Spleen (tissue), 11 donors: ENCODE results near the gene SYNGAP1. TPM values are rescaled to one million over a fixed set of nuclear protein-coding genes. Genes with fewer than 3 reads are reported as not detected.

Experiments used
- DNase-seq: peaks from one replicate; pipeline ENCODE4 v3.0.0-alpha.2; 2020
- H3K27ac ChIP-seq, 8 donors: fragments of 200-600 bp; sonication (generic) in 7 of 8; 1 replicate in 4 of 8; 2 replicates in 4 of 8; pipeline versions ENCODE4 v1.5.0 to v1.8.0; 2016 to 2021; ENCODE audit warnings: inconsistent platforms in 4 of 8, mild to moderate bottlenecking in 4 of 8, moderate library complexity in 1 of 8
- H3K27me3 ChIP-seq, 7 donors: fragments of 200-600 bp; sonication (generic) in 6 of 7; replicated peaks in 1 of 7; 1 replicate in 4 of 7; 2 replicates in 3 of 7; pipeline versions ENCODE4 v1.5.0 to v1.8.0; 2016 to 2021; ENCODE audit warnings: inconsistent platforms in 3 of 7, mild to moderate bottlenecking in 1 of 7
- H3K36me3 ChIP-seq, 6 donors: fragments of 200-600 bp; sonication (generic) in 5 of 6; 1 replicate in 4 of 6; 2 replicates in 2 of 6; pipeline versions ENCODE4 v1.5.0 to v1.8.0; 2016 to 2021; ENCODE audit warnings: inconsistent platforms in 2 of 6
- H3K4me1 ChIP-seq, 6 donors: fragments of 200-600 bp; sonication (generic) in 5 of 6; 1 replicate in 3 of 6; 2 replicates in 3 of 6; pipeline versions ENCODE4 v1.5.0 to v1.8.0; 2016 to 2021; ENCODE audit warnings: inconsistent platforms in 3 of 6
- H3K4me3 ChIP-seq, 8 donors: fragments of 200-600 bp; sonication (generic) in 7 of 8; 1 replicate in 4 of 8; 2 replicates in 4 of 8; pipeline versions ENCODE4 v1.5.0 to v1.8.0; 2016 to 2021; ENCODE audit warnings: inconsistent platforms in 4 of 8, mild to moderate bottlenecking in 4 of 8, moderate library complexity in 2 of 8
- H3K9me3 ChIP-seq, 8 donors: fragments of 200-600 bp; sonication (generic) in 7 of 8; 1 replicate in 4 of 8; 2 replicates in 4 of 8; pipeline versions ENCODE4 v1.5.0 to v1.8.0; 2016 to 2021; ENCODE audit warnings: inconsistent platforms in 4 of 8
- CTCF ChIP-seq, 11 experiments: fragments of 200-600 bp in 7 of 11; fragments of 450-650 bp in 4 of 11; sonication (generic) in 4 of 11; IDR thresholded peaks in 8 of 11; conservative IDR thresholded peaks in 3 of 11; 1 replicate in 7 of 11; 2 replicates in 4 of 11; pipeline versions ENCODE4 v1.4.0 to v1.8.0; 2016 to 2021; ENCODE audit warnings: antibody characterized with exemption in 11 of 11, inconsistent platforms in 4 of 11, mild to moderate bottlenecking in 1 of 11
- intact Hi-C: fragments of 100-400 bp; cut with DNase I; formaldehyde crosslinking; loops from one replicate; pipeline ENCODE4 v1.15.0; 2023; ENCODE audit warnings: low total_unique reads
- microRNA-seq, 3 donors: library from miRNA; unstranded; fragments of <30 nt; microRNA quantifications; one replicate each; pipeline versions ENCODE4 to v1.1.0, GENCODE V29; 2019 to 2020
- polyA plus RNA-seq, 3 donors: library from polyadenylated mRNA; stranded (reverse); fragments of 200-250 nt; gene quantifications; one replicate each; pipeline ENCODE4 v1.2.1, GENCODE V29; 2013
- small RNA-seq, 4 donors: library from RNA; depleted of rRNA; stranded (forward); fragments of <200 nt; gene quantifications; one replicate each; pipeline ENCODE3, GENCODE V24; 2016
- total RNA-seq, 7 donors: library from RNA; depleted of rRNA in 3 of 7; stranded (reverse); fragments of >200 nt in 3 of 7; fragmentation: NEBNext Ultra II Directional in 4 of 7; extraction: Animal tissue kit (Norgen Biotek cat#: 25700) in 4 of 7; gene quantifications; one replicate each; pipeline versions ENCODE4 v1.1.0 to v1.2.1, GENCODE V29; 2016 to 2021
- donor health status: healthy with polysubstance abuse.
- donor health status: DM: no; HTN: no; CAD: no; lungs with moderate emphysema.
- donor health status: DM: no; HTN: no; CAD: no.
- donor health status: Bipolar disorder and iron deficiency.
- donor health status: healthy.
- donor health status: DM: no; HTN: no; CAD: no.
- donor health status: DM: yes; HTN: yes; CAD: no.

Gene SYNGAP1
- total and polyA plus RNA-seq, 10 donors: 3.6 to 30.8 (median 23.9) TPM

GRCh38 chr6:33504486-33504885 lies 84.6 kb downstream of the SYNGAP1 start:
- no peak for TF ChIP-seq CTCF (IDR thresholded peaks at IDR 0.05 in 8 of 11, conservative IDR thresholded peaks at IDR 0.05 in 3 of 11)
- Histone ChIP-seq H3K9me3 (no peaks in the 10 kb centered on the region), H3K27me3 (peaks cover 0 to 5% (median 0%) of the 10 kb centered on the region in 7 donors), H3K4me1 (peaks cover 0 to 14% (median 11%) of the 10 kb centered on the region in 6 donors), H3K27ac (no peak overlapping the region), H3K4me3 (no peak overlapping the region), H3K36me3 (no peaks in the 10 kb centered on the region)
- no peak for DNase-seq
- intact Hi-C loops: no loop called here

Small RNA genes lying within 50 kb of the gene (microRNA-seq; reads per million reads assigned to microRNA genes)
- 0 reads per million in 3 donors for gene MIR5004

Small RNA genes lying within 50 kb of the gene (small RNA-seq; reads per million reads assigned to genes)
- gene RPL35AP4 (0 reads per million in 4 donors), gene ZBTB9 (0 reads per million in 4 donors)

Other genes starting within 250 kb of the SYNGAP1 start
- 1 to 10 TPM in 6 of 7 donors, under 1 TPM in 1; 0.79 to 2.4 (median 1.3) TPM for gene COL11A2, start 227.6 kb upstream of the SYNGAP1 start, total RNA-seq
- 1 to 10 TPM in 2 of 3 donors, under 1 TPM in 1; 0.68 to 2.2 (median 1.8) TPM for gene COL11A2, start 227.6 kb upstream of the SYNGAP1 start, polyA plus RNA-seq
- gene RXRB, start 219.4 kb upstream of the SYNGAP1 start, total RNA-seq: 10 to 100 TPM; 30.9 to 66.8 (median 54.2) TPM
- 10 to 100 TPM; 29.1 to 72.4 (median 53.0) TPM for gene RXRB, start 219.4 kb upstream of the SYNGAP1 start, polyA plus RNA-seq
- 10 to 100 TPM; 42.8 to 58.7 (median 48.8) TPM for gene SLC39A7, start 219.2 kb upstream of the SYNGAP1 start, total RNA-seq
- gene SLC39A7, start 219.2 kb upstream of the SYNGAP1 start, polyA plus RNA-seq: 10 to 100 TPM; 28.8 to 42.3 (median 33.8) TPM
- 10 to 100 TPM in 5 of 7 donors, 1 to 10 TPM in 2; 8.7 to 20.1 (median 14.9) TPM for gene HSD17B8, start 215.4 kb upstream of the SYNGAP1 start, total RNA-seq
- gene HSD17B8, start 215.4 kb upstream of the SYNGAP1 start, polyA plus RNA-seq: 10 to 100 TPM; 15.8 to 24.1 (median 16.5) TPM
- gene RING1, start 211.6 kb upstream of the SYNGAP1 start, total RNA-seq: 10 to 100 TPM; 13.4 to 37.8 (median 29.6) TPM
- 10 to 100 TPM; 29.2 to 42.3 (median 32.5) TPM for gene RING1, start 211.6 kb upstream of the SYNGAP1 start, polyA plus RNA-seq
- gene VPS52, start 148.2 kb upstream of the SYNGAP1 start, total RNA-seq: 10 to 100 TPM; 51.0 to 87.7 (median 59.1) TPM
- gene VPS52, start 148.2 kb upstream of the SYNGAP1 start, polyA plus RNA-seq: 10 to 100 TPM; 31.7 to 51.0 (median 48.5) TPM
- 1,000 to 10,000 TPM; 1,471 to 2,906 (median 2,449) TPM for gene RPS18, start 148.0 kb upstream of the SYNGAP1 start, total RNA-seq
- over 10,000 TPM in 2 of 3 donors, 1,000 to 10,000 TPM in 1; 8,573 to 17,605 (median 14,270) TPM for gene RPS18, start 148.0 kb upstream of the SYNGAP1 start, polyA plus RNA-seq
- gene B3GALT4, start 142.9 kb upstream of the SYNGAP1 start, total RNA-seq: 10 to 100 TPM; 17.6 to 31.6 (median 27.1) TPM
- gene B3GALT4, start 142.9 kb upstream of the SYNGAP1 start, polyA plus RNA-seq: 10 to 100 TPM; 11.5 to 17.7 (median 13.5) TPM
- 10 to 100 TPM; 30.5 to 53.1 (median 43.6) TPM for gene WDR46, start 130.8 kb upstream of the SYNGAP1 start, total RNA-seq
- 100 to 1,000 TPM in 1 of 3 donors, 10 to 100 TPM in 2; 52.6 to 101 (median 96.1) TPM for gene WDR46, start 130.8 kb upstream of the SYNGAP1 start, polyA plus RNA-seq
- 10 to 100 TPM; 11.3 to 35.7 (median 26.5) TPM for gene PFDN6, start 130.5 kb upstream of the SYNGAP1 start, total RNA-seq
- gene PFDN6, start 130.5 kb upstream of the SYNGAP1 start, polyA plus RNA-seq: 100 to 1,000 TPM; 150 to 169 (median 158) TPM
- gene RGL2, start 121.1 kb upstream of the SYNGAP1 start, total RNA-seq: 100 to 1,000 TPM; 123 to 212 (median 146) TPM
- 100 to 1,000 TPM in 2 of 3 donors, 10 to 100 TPM in 1; 73.3 to 180 (median 133) TPM for gene RGL2, start 121.1 kb upstream of the SYNGAP1 start, polyA plus RNA-seq
- 100 to 1,000 TPM; 238 to 292 (median 285) TPM for gene TAPBP, start 106.0 kb upstream of the SYNGAP1 start, total RNA-seq
- 100 to 1,000 TPM in 1 of 3 donors, 10 to 100 TPM in 2; 42.6 to 101 (median 81.6) TPM for gene TAPBP, start 106.0 kb upstream of the SYNGAP1 start, polyA plus RNA-seq
- 10 to 100 TPM; 16.1 to 27.2 (median 20.1) TPM for gene ZBTB22, start 102.3 kb upstream of the SYNGAP1 start, total RNA-seq
- gene ZBTB22, start 102.3 kb upstream of the SYNGAP1 start, polyA plus RNA-seq: 10 to 100 TPM; 10.8 to 19.8 (median 15.4) TPM
- 10 to 100 TPM; 47.6 to 76.3 (median 67.9) TPM for gene DAXX, start 97.1 kb upstream of the SYNGAP1 start, total RNA-seq
- 10 to 100 TPM; 47.8 to 59.3 (median 54.0) TPM for gene DAXX, start 97.1 kb upstream of the SYNGAP1 start, polyA plus RNA-seq
- gene KIFC1, start 28.2 kb upstream of the SYNGAP1 start, total RNA-seq: 1 to 10 TPM; 1.2 to 9.2 (median 6.6) TPM
- 10 to 100 TPM in 1 of 3 donors, 1 to 10 TPM in 2; 1.3 to 11.3 (median 3.7) TPM for gene KIFC1, start 28.2 kb upstream of the SYNGAP1 start, polyA plus RNA-seq
- gene PHF1, start 9.1 kb upstream of the SYNGAP1 start, total RNA-seq: 100 to 1,000 TPM in 3 of 7 donors, 10 to 100 TPM in 4; 83.0 to 133 (median 93.6) TPM
- gene PHF1, start 9.1 kb upstream of the SYNGAP1 start, polyA plus RNA-seq: 100 to 1,000 TPM in 2 of 3 donors, 10 to 100 TPM in 1; 89.3 to 181 (median 171) TPM
- gene CUTA, start 2.0 kb upstream of the SYNGAP1 start, total RNA-seq: 100 to 1,000 TPM; 113 to 149 (median 130) TPM
- 100 to 1,000 TPM; 198 to 225 (median 206) TPM for gene CUTA, start 2.0 kb upstream of the SYNGAP1 start, polyA plus RNA-seq
- gene ZBTB9, start 34.5 kb downstream of the SYNGAP1 start, total RNA-seq: 1 to 10 TPM; 4.4 to 8.4 (median 6.1) TPM
- 1 to 10 TPM; 3.6 to 5.3 (median 4.3) TPM for gene ZBTB9, start 34.5 kb downstream of the SYNGAP1 start, polyA plus RNA-seq
- 10 to 100 TPM; 22.6 to 34.4 (median 28.3) TPM for gene BAK1, start 160.2 kb downstream of the SYNGAP1 start, total RNA-seq
- 10 to 100 TPM; 14.9 to 32.2 (median 20.6) TPM for gene BAK1, start 160.2 kb downstream of the SYNGAP1 start, polyA plus RNA-seq
- 10 to 100 TPM; 42.1 to 95.6 (median 68.1) TPM for gene ITPR3, start 201.3 kb downstream of the SYNGAP1 start, total RNA-seq
- gene ITPR3, start 201.3 kb downstream of the SYNGAP1 start, polyA plus RNA-seq: 10 to 100 TPM in 2 of 3 donors, 1 to 10 TPM in 1; 9.9 to 37.9 (median 20.0) TPM